ENCODE results near the gene PNPLA5.

PNPLA5 gene

GRCh38 chr22:43835166-43835565 is 56.6 kb downstream of the PNPLA5 start:
- no peak for DNase-seq

DNA sequence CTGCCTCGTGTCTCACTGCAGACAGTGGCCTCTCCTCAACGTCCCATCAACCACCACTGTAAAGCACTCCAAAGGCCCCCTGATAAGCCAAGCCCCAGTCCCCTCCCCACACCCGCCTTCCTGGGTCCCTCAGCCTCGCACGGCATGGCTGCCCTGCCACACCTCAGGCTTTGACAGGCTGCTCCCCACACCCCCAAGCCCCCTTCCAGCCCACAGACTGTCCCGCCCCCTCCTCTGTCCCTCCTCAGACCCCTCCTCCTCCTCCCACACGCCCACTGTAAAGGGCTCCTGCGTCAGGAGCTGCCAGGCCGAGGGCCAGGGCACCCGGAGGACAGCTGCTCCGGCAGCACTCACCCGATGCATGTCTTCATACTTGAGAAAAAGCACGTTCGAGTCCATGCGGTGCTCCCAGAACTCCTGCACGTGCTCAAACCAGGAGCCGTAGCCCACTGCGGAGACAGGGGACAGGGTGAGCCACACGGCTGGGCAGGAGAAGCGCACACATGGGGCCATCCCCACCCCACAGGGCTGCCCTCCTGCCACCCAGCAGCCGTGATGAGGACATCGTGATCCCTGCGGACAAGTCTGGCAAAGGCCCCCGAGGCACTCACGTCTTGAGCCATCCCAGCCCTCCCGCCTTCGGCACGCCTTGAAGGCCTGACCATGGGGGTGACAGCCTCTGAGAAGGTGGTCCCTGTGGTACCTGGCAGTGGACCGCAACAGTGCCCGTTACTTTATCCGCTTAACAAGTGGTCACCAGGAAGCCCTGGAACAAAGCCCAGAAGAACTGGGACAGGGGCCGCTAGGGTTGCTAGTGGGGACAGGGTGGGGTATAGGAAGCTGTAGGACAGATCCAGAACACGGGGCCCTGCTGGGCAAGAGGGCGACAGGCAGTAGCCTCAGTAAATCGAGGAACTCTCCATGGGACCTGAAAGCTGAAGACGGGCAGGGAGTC is 58.2 kb downstream of the PNPLA5 start:
- DNase-seq: no peak

GRCh38 chr22:43832393-43833265 is 59.2 kb downstream of the PNPLA5 start:
- DNase-seq: no peak

DNA sequence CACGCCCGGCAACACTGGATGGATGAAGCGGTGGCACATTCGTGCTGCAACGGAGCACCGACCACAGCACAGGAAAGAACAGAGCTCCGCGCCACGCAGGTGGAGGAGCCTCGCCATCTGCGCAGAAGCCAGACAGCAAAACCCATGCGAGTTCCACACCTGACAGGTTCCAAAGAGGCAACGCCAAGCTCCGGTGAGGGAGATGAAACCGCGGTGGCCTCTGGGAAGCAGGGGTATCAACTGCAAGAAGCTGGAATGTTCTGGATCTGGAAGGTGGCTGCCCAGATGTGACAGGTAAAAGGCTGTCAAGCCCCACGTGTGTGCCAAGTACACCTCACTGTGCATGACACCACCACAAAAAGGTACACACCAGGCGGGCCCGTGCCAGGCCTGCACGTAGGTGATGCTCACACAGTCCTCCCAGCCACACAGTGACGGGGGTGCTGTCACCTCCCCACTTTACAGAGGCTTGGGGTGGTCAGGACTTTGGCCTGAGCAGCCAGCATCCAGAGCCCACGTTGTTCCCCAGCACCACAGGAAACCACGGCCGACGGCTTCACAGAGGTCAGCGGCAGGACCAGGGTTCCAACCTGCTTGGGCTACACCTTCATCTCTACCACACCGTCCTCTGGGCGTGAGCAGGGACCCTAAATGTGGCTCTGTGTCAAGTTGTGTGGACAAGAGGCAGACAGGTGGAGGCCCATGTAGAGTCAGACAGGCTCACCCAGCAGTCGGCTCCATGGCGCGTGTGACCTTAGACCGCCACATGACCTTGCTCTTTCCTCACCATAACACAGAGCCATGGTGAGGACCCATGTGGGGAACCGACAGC is 60.0 kb downstream of the PNPLA5 start:
- DNase-seq: no peak

DNA sequence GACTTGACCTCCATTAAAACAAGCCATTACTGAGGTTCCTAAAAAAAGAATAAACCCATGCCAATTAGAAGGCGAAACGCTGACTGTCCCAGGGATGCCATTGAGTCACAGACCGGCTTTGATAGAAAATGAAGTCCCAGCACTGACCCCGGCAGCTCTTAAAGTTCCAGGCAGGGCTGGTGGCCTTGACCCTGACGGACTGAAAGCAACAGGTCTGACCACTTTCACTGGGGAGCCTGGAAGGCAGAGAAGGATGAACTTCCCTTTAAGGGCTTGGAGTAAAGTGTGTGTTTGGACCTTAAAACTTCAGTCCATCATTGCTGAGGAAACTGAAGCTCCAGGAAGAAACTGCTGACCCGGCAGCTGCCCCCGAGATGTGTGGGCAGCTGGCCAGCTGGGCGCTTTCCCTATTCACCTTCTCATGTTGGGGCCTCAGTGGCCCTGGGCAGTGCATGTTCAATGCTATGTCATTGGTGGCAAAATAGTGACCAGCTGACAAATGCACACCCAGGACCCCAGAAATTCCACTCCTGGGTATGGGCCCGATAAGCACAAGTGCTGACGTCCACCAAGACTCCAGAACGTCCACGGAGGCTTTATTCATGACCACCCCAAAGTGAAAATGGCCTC is 60.8 kb downstream of the PNPLA5 start:
- no peak for DNase-seq

DNA sequence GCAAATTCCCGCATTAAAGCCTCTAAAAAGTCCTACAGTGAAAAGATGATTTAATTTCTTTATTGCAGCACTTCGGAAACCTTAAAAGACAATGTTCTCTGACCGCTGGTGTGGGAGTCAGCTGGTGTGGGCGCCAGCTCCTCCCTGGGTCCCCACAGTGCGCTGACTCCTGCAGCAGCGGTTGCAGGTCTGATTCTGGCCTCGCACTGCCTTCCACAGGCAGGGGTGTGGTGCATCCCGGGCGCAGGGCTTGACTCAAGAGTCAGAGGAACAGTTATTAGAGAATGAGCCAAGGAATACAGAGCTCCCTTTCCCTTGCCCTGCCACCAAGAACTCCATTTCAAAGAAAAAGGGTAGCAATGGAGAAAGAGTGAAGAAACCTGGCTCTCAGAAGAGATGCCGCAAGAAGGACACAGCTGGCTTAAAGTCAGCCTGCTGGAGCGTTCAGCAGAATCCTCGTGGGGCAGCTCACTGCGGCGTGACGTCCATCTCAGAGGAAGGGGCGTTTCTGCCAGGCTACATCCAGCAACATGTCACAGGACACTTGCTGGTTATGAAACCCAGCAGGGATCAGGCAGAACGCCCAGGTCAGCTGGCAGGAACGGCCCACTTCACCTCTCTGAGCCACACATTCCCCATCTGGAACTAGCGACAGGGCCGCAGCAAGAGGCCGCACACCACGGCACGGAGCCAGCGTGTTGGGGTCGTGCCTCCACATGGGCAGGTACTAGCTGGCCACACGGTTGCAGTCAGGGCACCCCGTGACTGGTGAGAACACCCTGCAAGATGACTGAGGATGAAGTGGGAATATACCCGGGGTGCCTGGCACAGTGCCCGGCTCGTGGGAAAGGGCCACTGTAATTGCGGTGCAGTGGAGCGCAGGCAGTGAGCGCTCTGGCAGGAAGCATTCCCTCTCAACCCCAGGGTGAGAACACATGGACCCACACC is 61.6 kb downstream of the PNPLA5 start:
- DNase-seq: no peak
